Suprapubic skin (tissue), 4 donors: ENCODE data around the gene CPD. TPM values are rescaled to one million over a fixed set of nuclear protein-coding genes. Genes with fewer than 3 reads are reported as not detected.

Experiments used
- DNase-seq, 2 donors: peaks; one replicate each; pipeline ENCODE4 v3.0.0-alpha.2; 2019; ENCODE audit warnings: low spot score in 2 of 2
- H3K27ac ChIP-seq: fragments of 200-600 bp; sonication (generic); one replicate; pipeline ENCODE4 v1.5.1; 2019
- H3K27me3 ChIP-seq: fragments of 200-600 bp; sonication (generic); one replicate; pipeline ENCODE4 v1.5.1; 2019
- H3K36me3 ChIP-seq: fragments of 200-600 bp; sonication (generic); one replicate; pipeline ENCODE4 v1.5.1; 2019
- H3K4me1 ChIP-seq: fragments of 200-600 bp; sonication (generic); one replicate; pipeline ENCODE4 v1.5.1; 2019
- H3K4me3 ChIP-seq: fragments of 200-600 bp; sonication (generic); one replicate; pipeline ENCODE4 v1.5.1; 2019; ENCODE audit warnings: mild to moderate bottlenecking
- H3K9me3 ChIP-seq: fragments of 200-600 bp; sonication (generic); one replicate; pipeline ENCODE4 v1.5.1; 2019
- CTCF ChIP-seq, 2 donors: fragments of 200-600 bp in 1 of 2; fragments of 450-650 bp in 1 of 2; sonication (generic) in 1 of 2; IDR thresholded peaks; one replicate each; pipeline ENCODE4 v1.5.1; 2016 to 2019; ENCODE audit warnings: antibody characterized with exemption in 2 of 2, mild to moderate bottlenecking in 1 of 2, moderate library complexity in 1 of 2
- EP300 ChIP-seq: sonication (generic); formaldehyde crosslinking; IDR thresholded peaks from one replicate; pipeline ENCODE4 v1.6.1; 2017; ENCODE audit warnings: antibody characterized with exemption
- POLR2A ChIP-seq, 2 donors: fragments of 450-650 bp; IDR thresholded peaks; one replicate each; pipeline ENCODE4 v1.6.1; 2017; ENCODE audit warnings: antibody characterized with exemption in 2 of 2, mild to moderate bottlenecking in 2 of 2, moderate library complexity in 2 of 2
- POLR2AphosphoS5 ChIP-seq, 3 donors: sonication (generic); formaldehyde crosslinking; IDR thresholded peaks; one replicate each; pipeline ENCODE4 v1.6.1; 2017; ENCODE audit warnings: antibody characterized with exemption in 3 of 3
- WGBS: methylation state at CpG from one replicate; pipeline ENCODE4 v1.1.5; 2018; 5-methylcytosine and 5-hydroxymethylcytosine counted together
- total RNA-seq, 4 donors: library from RNA; depleted of rRNA; stranded (reverse); fragments of >200 nt; gene quantifications; one replicate each; pipeline ENCODE4 v1.1.0, GENCODE V29; 2016

Gene CPD
- total RNA-seq, 4 donors from 2014 or later = 38.9 to 60.5 (median 49.4) TPM

DNA sequence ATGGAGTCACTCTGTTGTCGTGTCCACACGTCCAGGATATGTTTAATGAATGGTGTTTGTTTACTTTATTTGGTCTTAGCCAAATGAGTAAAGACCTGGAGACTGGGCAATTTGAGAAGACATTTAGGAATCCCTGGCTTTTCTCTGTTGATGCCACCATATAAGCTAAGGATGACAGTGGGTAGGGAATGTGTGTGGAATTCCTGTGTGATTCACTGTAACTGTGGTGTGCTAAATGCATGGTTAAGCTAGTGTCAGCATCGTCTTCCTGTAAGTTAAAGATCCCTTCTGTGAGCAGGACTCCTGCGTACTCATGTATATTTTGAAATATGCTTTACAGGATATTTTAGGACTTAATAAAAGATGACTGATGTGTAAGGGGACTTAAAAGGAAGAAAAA, 124.8 kb downstream of the CPD start:
- no peak overlapping the region for H3K4me3 ChIP-seq
- H3K27me3 ChIP-seq = no peaks in the 10 kb centered on the region
- TF ChIP-seq POLR2AphosphoS5 (IDR thresholded peaks at IDR 0.05) (no peak), CTCF (IDR thresholded peaks at IDR 0.05) (no peak), POLR2A (IDR thresholded peaks at IDR 0.05) (no peak), EP300 (no peak)
- H3K36me3 ChIP-seq = peaks cover 66% of the 10 kb centered on the region
- no peaks in the 10 kb centered on the region for H3K4me1 ChIP-seq
- WGBS = 92% methylated on average over 4 of the region's 4 CpGs
- H3K9me3 ChIP-seq = no peaks in the 10 kb centered on the region
- no peak overlapping the region for H3K27ac ChIP-seq
- DNase-seq = no peak

DNA sequence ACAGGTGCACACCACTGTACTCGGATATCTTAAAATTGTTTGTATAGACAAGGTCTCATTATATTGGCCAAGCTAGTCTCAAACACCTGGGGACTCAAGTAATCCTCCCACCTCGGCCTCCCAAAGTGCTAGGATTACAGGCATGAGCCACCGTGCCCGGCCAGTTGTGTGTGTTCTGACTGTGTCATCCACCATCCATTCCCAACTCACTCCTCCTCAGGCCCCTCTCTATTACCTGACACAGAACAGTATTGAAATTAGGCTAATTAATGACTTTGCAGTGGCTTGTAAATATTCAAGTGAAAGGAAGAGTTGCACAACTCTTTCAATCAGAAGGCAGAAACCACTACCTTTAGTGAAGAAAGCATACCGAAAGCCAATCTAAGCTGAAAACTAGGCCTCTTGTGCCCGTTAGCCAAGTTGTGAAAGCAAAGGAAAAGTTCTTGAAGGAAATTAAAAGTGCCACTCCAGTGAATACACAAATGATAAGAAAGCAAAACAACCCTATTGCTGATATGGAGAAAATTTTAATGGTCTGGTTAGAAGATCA, 127.2 kb downstream of the CPD start:
- Histone ChIP-seq H3K27ac (no peak overlapping the region), H3K27me3 (no peaks in the 10 kb centered on the region), H3K4me3 (no peak overlapping the region), H3K36me3 (peaks cover 47% of the 10 kb centered on the region), H3K9me3 (no peaks in the 10 kb centered on the region), H3K4me1 (no peaks in the 10 kb centered on the region)
- DNase-seq = no peak
- WGBS = 97% methylated on average over 6 of the region's 6 CpGs
- TF ChIP-seq POLR2A (IDR thresholded peaks at IDR 0.05) (no peak), POLR2AphosphoS5 (IDR thresholded peaks at IDR 0.05) (no peak), CTCF (IDR thresholded peaks at IDR 0.05) (no peak), EP300 (no peak)

DNA sequence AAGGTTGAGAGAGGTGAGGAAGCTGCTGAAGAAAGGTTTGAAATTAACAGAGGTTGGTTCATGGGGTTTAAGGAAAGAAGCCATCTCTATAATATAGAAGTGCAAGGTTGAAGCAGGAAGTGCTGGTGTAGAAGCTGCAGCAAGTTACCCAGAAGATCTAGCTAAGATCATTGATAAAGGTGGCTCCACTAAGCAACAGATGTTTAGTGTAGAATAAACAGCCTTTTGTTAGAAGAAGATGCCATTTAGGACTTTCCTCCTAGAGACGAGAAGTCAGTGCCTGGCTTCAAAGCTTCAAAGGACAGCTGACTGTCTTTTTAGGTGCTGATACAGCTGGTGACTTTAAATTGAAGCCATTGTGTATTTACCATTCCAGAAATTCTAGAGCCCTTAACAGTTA, 127.8 kb downstream of the CPD start:
- Histone ChIP-seq H3K27ac (no peak overlapping the region), H3K4me3 (no peak overlapping the region), H3K36me3 (peaks cover 44% of the 10 kb centered on the region), H3K4me1 (no peaks in the 10 kb centered on the region), H3K9me3 (no peaks in the 10 kb centered on the region), H3K27me3 (no peaks in the 10 kb centered on the region)
- TF ChIP-seq POLR2AphosphoS5 (IDR thresholded peaks at IDR 0.05) = no peak
- TF ChIP-seq POLR2A (IDR thresholded peaks at IDR 0.05) = no peak
- TF ChIP-seq EP300 = no peak
- no peak for TF ChIP-seq CTCF (IDR thresholded peaks at IDR 0.05)
- WGBS = 82% methylated on average over 1 of the region's 1 CpG
- no peak for DNase-seq

- Histone ChIP-seq H3K27ac (no peak overlapping the region), H3K4me1 (no peaks in the 10 kb centered on the region), H3K27me3 (no peaks in the 10 kb centered on the region), H3K36me3 (peaks cover 44% of the 10 kb centered on the region), H3K9me3 (no peaks in the 10 kb centered on the region), H3K4me3 (no peak overlapping the region)
- DNase-seq = no peak
- TF ChIP-seq POLR2A (IDR thresholded peaks at IDR 0.05) (no peak), POLR2AphosphoS5 (IDR thresholded peaks at IDR 0.05) (no peak), CTCF (IDR thresholded peaks at IDR 0.05) (no peak), EP300 (no peak)
- 91% methylated on average over 1 of the region's 1 CpG for WGBS
Observed at GRCh38 chr17:30513346-30513745, 134.6 kb downstream of the CPD start.

- H3K36me3 ChIP-seq = peaks cover 44% of the 10 kb centered on the region
- H3K27me3 ChIP-seq = no peaks in the 10 kb centered on the region
- no peak for DNase-seq
- H3K4me3 ChIP-seq = no peak overlapping the region
- H3K9me3 ChIP-seq = no peaks in the 10 kb centered on the region
- WGBS = 98% methylated on average over 3 of the region's 3 CpGs
- no peak overlapping the region for H3K27ac ChIP-seq
- TF ChIP-seq CTCF (IDR thresholded peaks at IDR 0.05) (no peak), EP300 (no peak), POLR2A (IDR thresholded peaks at IDR 0.05) (no peak), POLR2AphosphoS5 (IDR thresholded peaks at IDR 0.05) (no peak)
- peaks cover 5% of the 10 kb centered on the region for H3K4me1 ChIP-seq
Observed at GRCh38 chr17:30514895-30515596, 136.3 kb downstream of the CPD start.
